NCI-H82 treated with DMSO at 0.1 percent for 48 hours (cell line): Measurements from ENCODE around the gene NRP2.

Source experiments
- DNase-seq: peaks from one replicate; lab custom pipeline; 2025; ENCODE audit not compliant: unreplicated experiment; lab: John Stamatoyannopoulos, UW

The NRP2 gene

DNA sequence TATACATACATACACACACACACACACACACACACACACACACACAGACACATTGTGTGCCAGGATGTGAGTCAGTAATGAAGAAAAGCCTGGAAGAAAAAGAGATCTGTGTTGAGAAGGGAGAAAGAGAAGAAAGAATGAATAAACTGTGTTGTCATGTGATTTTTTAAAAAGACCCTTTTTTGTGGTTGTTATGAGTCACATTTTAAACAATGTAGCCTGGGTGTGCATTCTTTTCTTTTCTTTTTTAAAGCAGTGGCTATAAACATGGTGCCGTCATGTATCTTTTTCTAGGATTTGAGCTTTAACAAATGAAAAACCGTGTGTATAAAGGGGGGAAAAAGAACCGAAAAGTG lies 87.2 kb downstream of the NRP2 start:
- DNase-seq: no peak

- DNase-seq: no peak
Measured at GRCh38 chr2:205769879-205770278, 87.6 kb downstream of the NRP2 start.

- DNase-seq: no peak
Measured at GRCh38 chr2:205770577-205770976, 88.3 kb downstream of the NRP2 start.

GRCh38 chr2:205771031-205771430 lies 88.7 kb downstream of the NRP2 start:
- no peak for DNase-seq

DNA sequence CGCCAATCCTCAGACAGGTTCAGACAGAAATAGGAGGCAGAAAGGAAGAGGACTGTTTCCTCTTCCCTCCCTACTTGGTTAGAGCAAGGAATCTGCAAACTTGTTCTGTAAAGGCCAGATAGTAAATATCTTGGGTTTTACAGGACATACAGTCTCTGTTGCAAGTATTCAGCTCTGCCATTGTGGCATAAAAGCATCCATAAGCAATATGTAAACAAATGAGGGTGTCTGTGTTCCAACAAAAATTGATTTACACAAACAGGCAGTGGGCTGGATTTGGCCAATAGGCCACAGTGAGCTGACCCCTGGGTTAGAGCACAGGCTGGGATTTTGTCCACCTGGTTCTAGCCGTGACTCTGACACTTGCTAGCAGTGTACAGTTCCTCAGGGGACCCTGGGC lies 89.4 kb downstream of the NRP2 start:
- DNase-seq: no peak

GRCh38 chr2:205772983-205773382 lies 90.7 kb downstream of the NRP2 start:
- DNase-seq: no peak

- DNase-seq: no peak
Measured at GRCh38 chr2:205773989-205774388, 91.7 kb downstream of the NRP2 start.

DNA sequence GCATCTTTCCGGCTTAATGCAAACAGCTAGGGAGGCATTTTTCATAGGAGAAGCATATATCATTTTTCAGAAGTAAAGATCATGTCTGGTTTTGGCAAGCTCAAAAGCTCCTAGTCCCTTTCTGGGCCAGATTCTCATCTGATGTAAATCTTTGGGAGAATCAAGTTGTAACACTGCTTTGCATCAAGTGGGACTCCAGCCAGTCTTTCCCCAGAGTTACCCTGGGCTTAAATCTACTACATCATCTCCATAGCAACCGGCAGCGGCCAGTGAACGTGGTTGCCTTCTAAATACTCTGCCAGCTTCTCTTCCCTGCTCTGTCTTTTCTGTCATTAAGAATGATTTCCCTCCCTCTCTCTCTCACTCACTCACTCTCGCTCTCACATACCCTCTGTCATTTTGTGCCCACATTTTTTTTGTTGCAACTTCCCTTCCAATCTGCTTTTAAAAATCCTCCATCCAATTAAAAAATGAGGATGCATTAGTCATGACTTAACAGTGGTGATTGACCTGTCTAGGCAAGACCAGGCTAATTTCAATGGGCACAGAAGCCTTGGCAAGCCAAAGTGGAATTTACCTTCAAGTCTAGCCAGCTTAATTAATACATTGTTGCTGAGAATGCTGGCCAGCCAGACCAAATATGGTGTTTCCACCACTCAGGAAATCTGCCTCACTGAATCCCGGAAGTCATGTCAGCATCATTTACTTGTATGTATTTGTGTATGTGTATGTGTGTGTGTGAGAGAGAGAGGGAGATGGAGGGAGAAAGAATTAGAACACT lies 93.0 kb downstream of the NRP2 start:
- DNase-seq: no peak

DNA sequence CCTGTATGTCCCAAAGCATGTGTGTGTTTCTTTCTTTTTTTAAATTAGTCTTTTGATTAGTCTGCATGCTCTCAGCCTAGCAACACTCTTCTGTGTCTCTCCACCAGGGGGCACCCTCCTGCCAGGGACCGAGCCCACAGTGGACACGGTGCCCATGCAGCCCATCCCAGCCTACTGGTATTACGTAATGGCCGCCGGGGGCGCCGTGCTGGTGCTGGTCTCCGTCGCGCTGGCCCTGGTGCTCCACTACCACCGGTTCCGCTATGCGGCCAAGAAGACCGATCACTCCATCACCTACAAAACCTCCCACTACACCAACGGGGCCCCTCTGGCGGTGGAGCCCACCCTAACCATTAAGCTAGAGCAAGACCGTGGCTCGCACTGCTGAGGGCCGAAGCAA lies 93.8 kb downstream of the NRP2 start:
- DNase-seq: peak; percentile 12

DNA sequence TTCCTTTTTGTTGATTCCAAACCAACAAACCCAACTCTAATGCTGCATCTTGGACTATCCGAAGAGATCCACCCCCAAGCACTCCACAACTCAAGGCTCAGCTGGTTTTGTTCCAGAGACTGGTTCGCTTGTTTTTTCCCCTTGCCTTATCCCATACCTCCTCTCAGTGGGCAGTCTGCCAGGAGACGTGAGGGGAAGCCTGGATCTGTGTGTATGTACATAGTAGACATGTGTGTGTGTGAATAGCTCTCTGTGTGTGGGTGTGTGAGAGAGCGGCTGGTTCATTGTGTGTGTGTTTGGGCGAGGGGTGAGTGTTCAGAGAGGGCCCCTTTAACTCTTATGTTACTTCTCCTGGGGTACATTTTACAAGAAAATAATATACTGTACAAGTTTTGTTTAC lies 94.4 kb downstream of the NRP2 start:
- no peak for DNase-seq

DNA sequence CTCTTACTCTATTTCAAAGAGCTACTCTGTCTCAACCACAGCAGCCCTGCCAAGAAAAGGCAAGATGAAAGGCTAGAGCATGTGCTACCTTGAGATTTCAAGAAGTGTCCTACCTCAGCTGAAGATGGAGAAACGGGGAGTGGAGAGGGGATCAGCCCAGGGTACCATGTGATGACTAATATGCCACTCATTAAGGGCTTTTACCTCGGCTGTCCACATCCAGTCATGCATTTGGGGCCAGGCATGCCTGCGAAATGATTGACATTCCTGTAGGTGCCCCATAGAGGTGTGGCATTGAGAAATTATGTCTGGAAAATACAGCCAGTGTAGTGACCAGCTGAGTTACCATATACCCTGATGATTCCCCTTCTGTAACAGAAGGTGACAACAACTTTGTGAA lies 96.1 kb downstream of the NRP2 start:
- DNase-seq: no peak

GRCh38 chr2:205780645-205781044 lies 98.3 kb downstream of the NRP2 start:
- DNase-seq: no peak

GRCh38 chr2:205781244-205781931 lies 99.1 kb downstream of the NRP2 start:
- no peak for DNase-seq

DNA sequence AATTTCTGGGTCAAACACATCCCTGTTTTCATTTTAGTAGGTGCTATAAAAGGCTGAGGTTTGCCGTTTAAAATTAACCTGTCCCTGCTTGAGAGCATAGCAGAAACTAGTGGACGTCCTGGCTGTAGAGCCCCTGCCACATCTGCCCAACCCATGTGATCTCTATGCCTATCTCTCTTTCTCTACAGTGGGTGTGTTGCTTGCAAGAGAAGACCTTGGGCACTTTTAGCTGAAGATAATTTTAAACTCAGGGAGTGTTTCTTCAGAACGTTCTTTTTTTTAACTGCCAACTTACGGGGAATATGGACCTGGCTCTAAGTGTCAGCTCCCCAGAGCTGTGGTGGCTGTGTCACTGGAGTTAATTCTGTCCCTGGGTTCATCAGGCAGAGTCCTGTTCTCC lies 100.6 kb downstream of the NRP2 start:
- DNase-seq: no peak

DNA sequence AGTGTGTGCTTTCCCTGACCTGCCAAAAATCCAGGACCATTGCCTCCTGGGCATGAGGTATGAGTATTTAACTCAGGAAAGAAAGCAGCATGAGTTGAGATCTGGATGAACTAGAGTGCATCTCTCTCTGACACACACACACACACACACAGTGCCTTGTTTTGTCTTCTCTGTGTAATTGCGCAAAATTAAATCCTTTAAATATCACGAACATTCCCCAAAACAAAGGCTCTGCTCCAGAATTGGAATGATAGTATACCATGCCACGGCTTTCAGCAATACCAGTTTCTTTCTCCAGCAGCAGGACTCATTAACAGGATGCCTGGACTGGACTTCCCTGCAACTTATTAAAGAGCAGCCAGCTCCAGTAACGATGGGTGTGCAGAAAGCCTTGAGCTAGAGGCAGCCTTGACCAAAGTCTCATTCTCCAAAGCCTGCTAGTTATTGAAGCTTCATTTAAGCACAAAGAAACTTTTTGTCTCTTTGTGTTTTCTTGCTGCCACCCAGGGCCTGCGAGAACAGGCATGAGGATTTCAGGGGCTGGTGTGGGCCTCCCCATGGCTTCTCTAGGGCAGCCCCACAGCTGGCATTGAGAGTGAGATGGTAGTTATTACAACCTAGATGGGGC lies 101.7 kb downstream of the NRP2 start:
- no peak for DNase-seq

DNA sequence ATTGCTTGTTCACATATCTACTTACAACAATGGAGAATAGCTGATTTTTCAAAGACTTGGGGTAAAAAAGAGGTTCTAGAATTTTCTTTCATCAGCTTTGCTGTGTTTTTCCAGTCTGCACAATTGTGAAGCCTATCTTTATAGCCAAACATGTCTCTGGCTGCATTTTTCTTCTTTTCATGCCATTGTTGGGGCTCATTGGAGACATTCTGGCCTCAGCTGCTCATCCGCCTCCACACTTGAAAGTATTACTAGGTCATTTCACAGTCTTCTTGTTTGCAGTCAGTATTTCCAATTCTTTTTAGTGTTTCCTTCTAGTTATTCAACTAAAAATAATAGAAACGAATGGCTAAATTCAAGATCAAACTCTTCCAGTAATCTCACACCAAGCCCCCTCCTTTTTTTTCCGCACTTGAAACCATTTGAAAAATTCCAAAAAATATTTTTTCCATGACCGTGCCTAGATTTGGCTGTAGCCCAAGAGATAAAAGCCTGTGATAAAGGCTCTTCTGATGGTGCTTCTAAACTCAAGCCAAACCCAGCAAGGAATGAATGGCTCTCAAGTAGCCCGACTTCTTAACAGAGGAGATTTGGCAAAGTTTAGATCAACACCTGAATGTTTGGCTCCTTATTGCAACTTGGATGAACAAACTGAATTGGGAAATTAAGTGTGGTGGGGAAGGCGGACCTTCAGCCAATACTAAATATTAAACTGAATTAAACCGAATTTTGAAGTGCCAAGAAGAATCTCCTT lies 103.4 kb downstream of the NRP2 start:
- no peak for DNase-seq

GRCh38 chr2:205786976-205787375 lies 104.7 kb downstream of the NRP2 start:
- no peak for DNase-seq

- DNase-seq: no peak
Measured at GRCh38 chr2:205787761-205788160, 105.5 kb downstream of the NRP2 start.

DNA sequence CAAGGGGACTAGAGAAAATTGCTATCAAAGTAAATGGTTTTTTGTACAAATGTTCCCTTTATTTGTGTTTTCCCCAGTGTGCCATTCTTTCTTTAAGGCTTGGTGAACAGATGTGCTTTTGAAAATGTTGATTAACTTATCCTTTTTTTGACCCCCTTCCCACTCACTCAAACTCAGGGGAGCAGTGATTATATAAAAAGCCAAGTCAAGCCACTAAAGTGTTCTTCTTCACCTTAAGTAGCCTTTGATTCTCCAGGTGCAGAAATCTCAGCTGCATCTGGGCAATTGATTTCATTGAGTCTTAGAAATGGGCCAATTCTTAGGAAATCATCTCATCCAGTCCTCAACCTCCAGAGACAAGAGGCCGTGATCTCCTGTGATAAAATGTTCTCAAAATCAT lies 107.6 kb downstream of the NRP2 start:
- no peak for DNase-seq

DNA sequence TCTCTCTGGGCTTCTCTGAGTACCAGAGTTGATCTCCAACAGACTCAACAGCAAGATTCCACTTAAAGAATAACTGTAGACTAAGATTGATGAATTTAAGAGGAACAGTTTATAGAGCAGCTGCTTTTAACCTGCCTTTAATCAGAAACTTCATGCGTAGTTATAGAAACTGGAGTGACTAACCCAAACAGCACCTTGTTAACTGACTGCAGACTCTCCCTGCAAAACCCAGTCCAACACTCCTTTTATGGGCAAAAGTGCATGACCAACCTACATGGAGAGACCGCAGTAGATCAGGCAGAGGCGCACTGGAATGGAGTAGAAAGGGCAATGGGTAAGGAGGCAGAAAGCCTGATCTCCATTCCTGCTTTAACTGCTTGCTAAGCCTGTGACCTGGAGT lies 110.6 kb downstream of the NRP2 start:
- DNase-seq: no peak

- DNase-seq: no peak
Measured at GRCh38 chr2:205796805-205797313, 114.6 kb downstream of the NRP2 start.
